HCT116 (cell line): ENCODE results near the gene DCTN2.

Experiments used
- ATF3 ChIP-seq: IDR thresholded peaks from 2 replicates; pipeline ENCODE4 v1.6.1; 2012
- CTCF ChIP-seq, 3 experiments: fragments of 200-600 bp in 1 of 3; sonication (generic) in 1 of 3; IDR thresholded peaks in 2 of 3; conservative IDR thresholded peaks in 1 of 3; 2 replicates each; pipeline ENCODE4 v1.5.1; 2012 to 2017; ENCODE audit warnings: low read depth in 2 of 3, low read length in 2 of 3, antibody characterized with exemption in 1 of 3, borderline replicate concordance in 1 of 3, control low read depth in 1 of 3, mild to moderate bottlenecking in 1 of 3, mixed read lengths in 1 of 3, mixed run types in 1 of 3, moderate library complexity in 1 of 3; ENCODE audit not compliant: insufficient read depth in 1 of 3
- POLR2A ChIP-seq: IDR thresholded peaks from 2 replicates; pipeline ENCODE4 v1.7.0; 2011; ENCODE audit warnings: borderline replicate concordance; ENCODE audit not compliant: insufficient read depth, insufficient read length; ENCODE audit errors: extremely low read depth
- POLR2AphosphoS5 ChIP-seq: IDR thresholded peaks from 2 replicates; pipeline ENCODE4 v1.6.1; 2011; ENCODE audit warnings: mild to moderate bottlenecking, low read depth, low read length, moderate library complexity
- ZNF274 ChIP-seq: fragments of 200-500 bp; sonication (Bioruptor generic); IDR thresholded peaks from 2 replicates; pipeline ENCODE4 v1.6.1; 2014; ENCODE audit warnings: mild to moderate bottlenecking, low read depth, low read length, inconsistent platforms

- TF ChIP-seq CTCF (IDR thresholded peaks at IDR 0.05 in 2 of 3, conservative IDR thresholded peaks at IDR 0.05 in 1 of 3; ENCODE audit: borderline replicate concordance in 1 of 3, insufficient read depth in 1 of 3, low read depth in 2 of 3, low read length in 2 of 3) (no peak), POLR2AphosphoS5 (no peak), ATF3 (no peak), ZNF274 (no peak), POLR2A (no peak)
Measured at GRCh38 chr12:57490126-57490525, 56.9 kb downstream of the DCTN2 start.
